Transverse colon (tissue), 4 donors: ENCODE data around the gene LILRA2. TPM values are rescaled to one million over a fixed set of nuclear protein-coding genes. Genes with fewer than 3 reads are reported as not detected.
"Not testable (repeated sequence)": the region's sequence is repeated elsewhere in the genome, so short reads cannot be mapped to it uniquely, and the experiment has no call there.

Experiments used
- DNase-seq: peaks from one replicate; pipeline ENCODE4 v3.0.0-alpha.2; 2019
- H3K27ac ChIP-seq, 4 donors: fragments of 200-600 bp; sonication (generic); 2 replicates each; pipeline ENCODE4 v1.5.1; 2016 to 2018; ENCODE audit warnings: inconsistent platforms in 4 of 4
- H3K27me3 ChIP-seq: fragments of 200-600 bp; sonication (generic); 2 replicates; pipeline ENCODE4 v1.5.1; 2017; ENCODE audit warnings: inconsistent platforms
- H3K36me3 ChIP-seq, 4 donors: fragments of 200-600 bp; sonication (generic); 2 replicates each; pipeline ENCODE4 v1.5.1; 2017 to 2019; ENCODE audit warnings: inconsistent platforms in 4 of 4
- H3K4me1 ChIP-seq, 4 donors: fragments of 200-600 bp; sonication (generic); 2 replicates each; pipeline ENCODE4 v1.5.1; 2017 to 2020; ENCODE audit warnings: inconsistent platforms in 4 of 4
- H3K4me3 ChIP-seq, 4 donors: fragments of 200-600 bp; sonication (generic); 1 replicate in 1 of 4; 2 replicates in 3 of 4; pipeline versions ENCODE4 v1.5.1 to v1.6.1; 2017 to 2019; ENCODE audit warnings: inconsistent platforms in 4 of 4
- H3K9me3 ChIP-seq, 2 donors: fragments of 200-600 bp; sonication (generic); 2 replicates each; pipeline ENCODE4 v1.5.1; 2017 to 2019; ENCODE audit warnings: inconsistent platforms in 2 of 2
- EP300 ChIP-seq: sonication (generic); formaldehyde crosslinking; IDR thresholded peaks from one replicate; pipeline ENCODE4 v1.6.1; 2017; ENCODE audit warnings: antibody characterized with exemption, low read depth
- POLR2A ChIP-seq: fragments of 450-650 bp; IDR thresholded peaks from one replicate; pipeline ENCODE4 v1.6.1; 2016; ENCODE audit warnings: antibody characterized with exemption, mild to moderate bottlenecking, moderate library complexity
- POLR2AphosphoS5 ChIP-seq, 3 donors: sonication (generic); formaldehyde crosslinking; IDR thresholded peaks; one replicate each; pipeline ENCODE4 v1.6.1; 2016; ENCODE audit warnings: antibody characterized with exemption in 3 of 3
- WGBS, 2 donors: methylation state at CpG; one replicate each; pipeline ENCODE4 v1.1.5; 2018; ENCODE audit warnings: low coverage in 1 of 2; 5-methylcytosine and 5-hydroxymethylcytosine counted together
- in situ Hi-C, 4 donors: fragments of 200-750 bp; cut with MboI; loops; one replicate each; pipeline versions ENCODE4 v1.15.0 to v1.15.1; 2017; ENCODE audit warnings: low sequenced_read_pairs in 3 of 4, low pct_ligation_motif_present in 1 of 4, low pct_unique_long_range_greater_than_20kb in 1 of 4
- intact Hi-C: fragments of 100-400 bp; cut with DNase I; formaldehyde crosslinking; loops from one replicate; pipeline ENCODE4 v1.15.1; 2023; ENCODE audit warnings: low total_unique reads
- total RNA-seq, 4 donors: library from RNA; depleted of rRNA; stranded (reverse); fragments of >200 nt; gene quantifications; one replicate each; pipeline ENCODE4 v1.1.0, GENCODE V29; 2016
- TF ChIP-seq, protein P1 (sequence below), 5 experiments: fragments of 200-600 bp in 3 of 5; fragments of 450-650 bp in 2 of 5; sonication (generic) in 3 of 5; IDR thresholded peaks; 1 replicate in 2 of 5; 2 replicates in 3 of 5; pipeline ENCODE4 v1.5.1; 2016 to 2017; ENCODE audit warnings: antibody characterized with exemption in 5 of 5, inconsistent platforms in 3 of 5, mild to moderate bottlenecking in 2 of 5, moderate library complexity in 1 of 5

The LILRA2 gene
- total RNA-seq, 4 donors from 2014 or later: 1.1 to 1.5 TPM; not detected in 2

DNA sequence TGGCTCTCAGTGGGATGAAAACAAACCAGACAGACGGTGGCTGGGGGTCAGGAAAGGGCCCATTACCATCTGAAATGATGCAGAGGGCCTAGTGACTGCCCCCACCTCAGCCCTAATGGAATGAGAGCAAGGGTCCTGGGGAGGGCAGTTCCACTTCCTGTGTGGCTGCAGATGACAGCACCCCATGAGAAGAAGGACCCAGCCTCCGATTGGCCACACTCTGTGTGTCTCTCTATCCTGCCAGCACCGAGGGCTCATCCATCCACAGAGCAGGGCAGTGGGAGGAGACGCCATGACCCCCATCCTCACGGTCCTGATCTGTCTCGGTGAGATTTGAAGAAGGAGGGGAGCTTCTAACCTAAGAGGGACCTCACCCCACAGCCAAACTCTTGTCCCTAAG is 57.2 kb downstream of the LILRA2 start:
- Histone ChIP-seq H3K4me3 (no peak overlapping the region), H3K9me3 (no peaks in the 10 kb centered on the region), H3K4me1 (no peaks in the 10 kb centered on the region), H3K27me3 (no peaks in the 10 kb centered on the region), H3K27ac (peak overlapping the region in 1 of 4 donors; percentile 3), H3K36me3 (no peaks in the 10 kb centered on the region)
- TF ChIP-seq POLR2A (no peak), POLR2AphosphoS5 (IDR thresholded peaks at IDR 0.05) (no peak), EP300 (no peak)
- TF ChIP-seq, protein P1, sequence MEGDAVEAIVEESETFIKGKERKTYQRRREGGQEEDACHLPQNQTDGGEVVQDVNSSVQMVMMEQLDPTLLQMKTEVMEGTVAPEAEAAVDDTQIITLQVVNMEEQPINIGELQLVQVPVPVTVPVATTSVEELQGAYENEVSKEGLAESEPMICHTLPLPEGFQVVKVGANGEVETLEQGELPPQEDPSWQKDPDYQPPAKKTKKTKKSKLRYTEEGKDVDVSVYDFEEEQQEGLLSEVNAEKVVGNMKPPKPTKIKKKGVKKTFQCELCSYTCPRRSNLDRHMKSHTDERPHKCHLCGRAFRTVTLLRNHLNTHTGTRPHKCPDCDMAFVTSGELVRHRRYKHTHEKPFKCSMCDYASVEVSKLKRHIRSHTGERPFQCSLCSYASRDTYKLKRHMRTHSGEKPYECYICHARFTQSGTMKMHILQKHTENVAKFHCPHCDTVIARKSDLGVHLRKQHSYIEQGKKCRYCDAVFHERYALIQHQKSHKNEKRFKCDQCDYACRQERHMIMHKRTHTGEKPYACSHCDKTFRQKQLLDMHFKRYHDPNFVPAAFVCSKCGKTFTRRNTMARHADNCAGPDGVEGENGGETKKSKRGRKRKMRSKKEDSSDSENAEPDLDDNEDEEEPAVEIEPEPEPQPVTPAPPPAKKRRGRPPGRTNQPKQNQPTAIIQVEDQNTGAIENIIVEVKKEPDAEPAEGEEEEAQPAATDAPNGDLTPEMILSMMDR (IDR thresholded peaks at IDR 0.05): no peak
- intact Hi-C loops (no loop called here), in situ Hi-C loops (no loop called here)
- DNase-seq: no peak
- WGBS, 2 donors: 64% methylated on average over 6 of the region's 6 CpGs; no CpG with 5 or more reads in 1 of the 2 donors

DNA sequence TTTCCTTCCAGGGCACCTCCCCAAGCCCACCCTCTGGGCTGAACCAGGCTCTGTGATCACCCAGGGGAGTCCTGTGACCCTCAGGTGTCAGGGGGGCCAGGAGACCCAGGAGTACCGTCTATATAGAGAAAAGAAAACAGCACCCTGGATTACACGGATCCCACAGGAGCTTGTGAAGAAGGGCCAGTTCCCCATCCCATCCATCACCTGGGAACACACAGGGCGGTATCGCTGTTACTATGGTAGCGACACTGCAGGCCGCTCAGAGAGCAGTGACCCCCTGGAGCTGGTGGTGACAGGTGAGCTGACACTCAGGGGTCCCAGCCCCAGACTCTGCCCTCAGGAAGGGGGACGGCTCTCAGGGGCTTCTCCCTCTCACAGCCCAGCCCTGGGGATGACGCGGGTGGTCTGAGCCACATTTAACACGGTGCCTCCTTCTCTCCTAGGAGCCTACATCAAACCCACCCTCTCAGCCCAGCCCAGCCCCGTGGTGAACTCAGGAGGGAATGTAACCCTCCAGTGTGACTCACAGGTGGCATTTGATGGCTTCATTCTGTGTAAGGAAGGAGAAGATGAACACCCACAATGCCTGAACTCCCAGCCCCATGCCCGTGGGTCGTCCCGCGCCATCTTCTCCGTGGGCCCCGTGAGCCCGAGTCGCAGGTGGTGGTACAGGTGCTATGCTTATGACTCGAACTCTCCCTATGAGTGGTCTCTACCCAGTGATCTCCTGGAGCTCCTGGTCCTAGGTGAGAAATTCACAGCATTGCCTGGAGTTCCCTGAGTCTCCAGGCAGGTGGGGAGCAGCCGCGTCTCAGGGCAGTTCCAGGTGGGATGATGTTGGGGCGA is 58.1 kb downstream of the LILRA2 start:
- H3K9me3 ChIP-seq, H3K27ac ChIP-seq, H3K36me3 ChIP-seq, in situ Hi-C loops, intact Hi-C loops, H3K27me3 ChIP-seq, DNase-seq, H3K4me3 ChIP-seq, H3K4me1 ChIP-seq: not testable (repeated sequence)
- 84% methylated on average over 23 of the region's 23 CpGs; no CpG with 5 or more reads in 1 of the 2 donors for WGBS, 2 donors

DNA sequence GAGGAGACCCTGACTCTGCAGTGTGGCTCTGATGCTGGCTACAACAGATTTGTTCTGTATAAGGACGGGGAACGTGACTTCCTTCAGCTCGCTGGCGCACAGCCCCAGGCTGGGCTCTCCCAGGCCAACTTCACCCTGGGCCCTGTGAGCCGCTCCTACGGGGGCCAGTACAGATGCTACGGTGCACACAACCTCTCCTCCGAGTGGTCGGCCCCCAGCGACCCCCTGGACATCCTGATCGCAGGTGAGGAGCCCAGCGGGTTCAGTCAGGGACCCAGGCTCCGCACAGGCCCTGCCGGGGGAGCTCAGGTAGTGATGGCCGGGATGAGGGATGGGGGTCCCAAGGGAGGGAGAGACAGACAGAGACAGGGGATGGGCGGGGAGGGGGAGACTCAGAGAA is 58.9 kb downstream of the LILRA2 start:
- H3K9me3 ChIP-seq, DNase-seq, H3K4me3 ChIP-seq, intact Hi-C loops, H3K27ac ChIP-seq, H3K27me3 ChIP-seq, in situ Hi-C loops, H3K4me1 ChIP-seq, H3K36me3 ChIP-seq: not testable (repeated sequence)
- 80 to 81% methylated on average over 1 to 16 of the region's 16 CpGs for WGBS, 2 donors

DNA sequence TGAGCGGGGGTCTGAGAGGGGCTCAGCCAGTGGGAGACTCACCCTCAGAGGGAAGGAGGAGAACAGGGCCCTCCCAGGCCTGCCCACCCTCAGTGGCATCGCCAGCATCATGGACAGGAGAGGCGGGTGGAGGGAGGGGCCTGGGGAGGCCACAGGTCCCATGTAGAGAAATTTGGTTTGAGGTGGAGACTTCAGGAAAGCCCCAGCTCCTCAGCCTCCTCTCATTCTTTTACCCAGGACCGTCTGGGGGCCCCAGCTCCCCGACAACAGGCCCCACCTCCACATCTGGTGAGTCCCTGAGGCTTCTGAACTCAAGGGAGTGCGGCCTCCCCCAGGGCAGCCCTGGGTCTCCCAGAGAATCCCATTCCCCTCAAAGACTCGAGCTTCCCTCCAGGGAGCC is 59.8 kb downstream of the LILRA2 start:
- no peaks in the 10 kb centered on the region for H3K9me3 ChIP-seq
- no peak overlapping the region for H3K27ac ChIP-seq
- DNase-seq: no peak
- no peak overlapping the region for H3K4me3 ChIP-seq
- in situ Hi-C loops (no loop called here), intact Hi-C loops (no loop called here)
- TF ChIP-seq POLR2A (no peak), EP300 (no peak), POLR2AphosphoS5 (IDR thresholded peaks at IDR 0.05) (no peak)
- TF ChIP-seq, protein P1 (IDR thresholded peaks at IDR 0.05): no peak
- H3K4me1 ChIP-seq: no peaks in the 10 kb centered on the region
- no peaks in the 10 kb centered on the region for H3K36me3 ChIP-seq
- H3K27me3 ChIP-seq: no peaks in the 10 kb centered on the region
- WGBS, 2 donors: 87% methylated on average over 3 of the region's 7 CpGs; no CpG with 5 or more reads in 1 of the 2 donors

DNA sequence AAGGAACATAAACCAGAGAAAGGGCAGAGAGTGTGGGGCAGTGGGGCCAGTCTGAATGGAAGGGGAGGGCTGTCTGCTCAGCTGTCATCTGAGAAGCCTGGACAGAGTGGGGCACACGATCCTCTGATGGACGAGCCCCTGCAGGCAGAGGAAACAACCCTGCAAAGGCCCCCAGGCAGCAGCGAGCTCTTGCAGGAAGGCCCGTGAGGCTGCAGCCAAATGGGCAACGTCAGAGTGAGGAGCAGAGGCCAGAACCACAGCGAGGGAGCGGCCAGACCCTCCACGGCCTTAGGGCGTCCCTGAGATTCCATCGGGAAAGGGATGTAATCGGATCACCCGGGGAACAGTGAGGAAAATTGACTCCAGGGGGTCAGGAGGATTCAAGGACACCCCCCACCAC is 62.5 kb downstream of the LILRA2 start:
- H3K36me3 ChIP-seq, H3K4me1 ChIP-seq, DNase-seq, H3K9me3 ChIP-seq, intact Hi-C loops, H3K27ac ChIP-seq, H3K4me3 ChIP-seq, H3K27me3 ChIP-seq, in situ Hi-C loops: not testable (repeated sequence)
- WGBS, 2 donors: 56% methylated on average over 12 of the region's 12 CpGs; no CpG with 5 or more reads in 1 of the 2 donors
